HepG2 (cell line): ENCODE measurements around the gene KAT2A. TPM values are rescaled to one million over a fixed set of nuclear protein-coding genes. Genes with fewer than 3 reads are reported as not detected.

Source experiments
- ATAC-seq: fragments of 200-7000 bp; cut with Tn5 transposase; 3 replicates; pipeline ENCODE4 v1.9.1; 2020; ENCODE audit warnings: mild to moderate bottlenecking, moderate library complexity
- BruUV-seq: library from RNA; stranded (reverse); fragments of 400-500 nt; replicated peaks from 2 replicates; lab custom pipeline; 2021; lab: Mats Ljungman, UMichigan
- CTCF ChIA-PET: fragments of 300-600 bp; formaldehyde crosslinking; extraction: SDS; loops from one replicate; lab custom pipeline; 2021; ENCODE audit warnings: low total read pairs, inconsistent platforms, low intra/inter-chr PET ratio; lab: Yijun Ruan, JAX
- POLR2A ChIA-PET: fragments of 350-600 bp; sonication (Branson Sonifier 250); formaldehyde crosslinking; loops from one replicate; lab custom pipeline; 2020; ENCODE audit warnings: antibody characterized with exemption, inconsistent platforms; lab: Yijun Ruan, JAX
- DNase-seq: peaks from one replicate; pipeline ENCODE4 v3.0.0-alpha.2; 2015; ENCODE audit warnings: low spot score
- FAIRE-seq: peaks from 3 replicates; lab custom pipeline; 2011; peaks lifted over from hg19 to GRCh38; lab: Jason Lieb, UNC
- H2AFZ ChIP-seq: one replicate; pipeline ENCODE4 v1.6.1; 2011; ENCODE audit warnings: low read length, inconsistent platforms
- H3K27ac ChIP-seq: fragments of 300-600 bp; 3 replicates; pipeline ENCODE4 v1.8.0; 2011; ENCODE audit warnings: mixed run types, mild to moderate bottlenecking, mixed read lengths, low read length, inconsistent platforms; ENCODE audit not compliant: insufficient read depth; ENCODE audit errors: extremely low read length
- H3K27me3 ChIP-seq, 2 experiments: fragments of 200-600 bp in 1 of 2; 2 replicates in 1 of 2; 3 replicates in 1 of 2; pipeline versions ENCODE4 v1.6.0 to v1.8.0; 2011; ENCODE audit warnings: low read length in 2 of 2, mild to moderate bottlenecking in 2 of 2, moderate library complexity in 2 of 2, inconsistent platforms in 1 of 2; ENCODE audit not compliant: insufficient read depth in 2 of 2, control insufficient read depth in 1 of 2
- H3K36me3 ChIP-seq, 2 experiments: fragments of 200-600 bp in 1 of 2; replicated peaks in 1 of 2; 2 replicates in 1 of 2; 3 replicates in 1 of 2; pipeline versions ENCODE4 v1.5.1 to v1.8.0; 2011; ENCODE audit warnings: low read length in 2 of 2, inconsistent platforms in 1 of 2; ENCODE audit not compliant: insufficient read depth in 2 of 2, control insufficient read depth in 1 of 2
- H3K4me1 ChIP-seq: 2 replicates; pipeline ENCODE4 v1.5.1; 2012; ENCODE audit warnings: low read length, inconsistent platforms; ENCODE audit not compliant: insufficient read depth
- H3K4me2 ChIP-seq: 2 replicates; pipeline ENCODE4 v1.6.0; 2011; ENCODE audit warnings: low read depth, low read length, inconsistent platforms
- H3K4me3 ChIP-seq, 3 experiments: fragments of 200-600 bp in 1 of 3; sonication (generic), shearing (Covaris generic) in 1 of 3; replicated peaks in 1 of 3; 2 replicates each; pipeline ENCODE4 v1.5.1; 2011 to 2016; ENCODE audit warnings: low read length in 3 of 3, inconsistent platforms in 2 of 3, low read depth in 2 of 3, mild to moderate bottlenecking in 2 of 3, control low read depth in 1 of 3, mixed read lengths in 1 of 3; ENCODE audit not compliant: insufficient read depth in 1 of 3
- H3K79me2 ChIP-seq: one replicate; pipeline ENCODE4 v1.6.1; 2011; ENCODE audit warnings: low read length, inconsistent platforms; ENCODE audit not compliant: insufficient read depth
- H3K9ac ChIP-seq: 2 replicates; pipeline ENCODE4 v1.6.0; 2011; ENCODE audit warnings: mild to moderate bottlenecking, low read depth, low read length, inconsistent platforms; ENCODE audit not compliant: insufficient read depth
- H3K9me3 ChIP-seq: 2 replicates; pipeline ENCODE4 v1.5.1; 2012; ENCODE audit warnings: mild to moderate bottlenecking, low read length
- H4K20me1 ChIP-seq: 2 replicates; pipeline ENCODE4 v1.6.0; 2011; ENCODE audit warnings: inconsistent platforms, mild to moderate bottlenecking, low read length, moderate library complexity; ENCODE audit not compliant: insufficient read depth
- ATF2 ChIP-seq: sonication (generic); formaldehyde crosslinking; IDR thresholded peaks from 2 replicates; pipeline ENCODE4 v1.4.0; 2020; ENCODE audit warnings: missing genetic modification reagents
- BRD4 ChIP-seq: sonication (generic); formaldehyde crosslinking; IDR thresholded peaks from 2 replicates; pipeline ENCODE4 v1.4.0; 2020; ENCODE audit warnings: missing genetic modification reagents
- HHEX ChIP-seq: IDR thresholded peaks from 2 replicates; pipeline ENCODE4 v1.6.1; 2016; ENCODE audit warnings: control low read depth
- NR0B2 ChIP-seq: sonication (generic); formaldehyde crosslinking; IDR thresholded peaks from 2 replicates; pipeline ENCODE4 v1.4.0; 2020; ENCODE audit warnings: mild to moderate bottlenecking, missing genetic modification reagents
- NR2C2 ChIP-seq: sonication (generic); formaldehyde crosslinking; IDR thresholded peaks from 2 replicates; pipeline ENCODE4 v1.4.0; 2020; ENCODE audit warnings: missing genetic modification reagents, mild to moderate bottlenecking, moderate library complexity, borderline replicate concordance
- PHF20 ChIP-seq: sonication (generic); formaldehyde crosslinking; IDR thresholded peaks from 2 replicates; pipeline ENCODE4 v1.5.0; 2020; ENCODE audit warnings: mild to moderate bottlenecking, missing genetic modification reagents
- PHF21A ChIP-seq: sonication (generic); formaldehyde crosslinking; IDR thresholded peaks from 2 replicates; pipeline ENCODE4 v1.5.0; 2020; ENCODE audit warnings: mild to moderate bottlenecking, missing genetic modification reagents
- SRSF4 ChIP-seq: fragments of 200-400 bp; formaldehyde crosslinking; IDR thresholded peaks from one replicate; pipeline ENCODE4 v1.6.1; 2018; ENCODE audit warnings: mild to moderate bottlenecking, low read depth, low read length, moderate library complexity; ENCODE audit not compliant: poor library complexity, severe bottlenecking
- TGIF2 ChIP-seq: IDR thresholded peaks from 2 replicates; pipeline ENCODE4 v1.6.1; 2016; ENCODE audit warnings: control low read depth, missing compliant biosample characterization
- TOPORS ChIP-seq: sonication (generic); formaldehyde crosslinking; IDR thresholded peaks from 2 replicates; pipeline ENCODE4 v1.8.0; 2023; ENCODE audit warnings: mild to moderate bottlenecking, missing genetic modification reagents
- ZFAT ChIP-seq: sonication (generic); formaldehyde crosslinking; conservative IDR thresholded peaks from 2 replicates; pipeline ENCODE4 v1.8.1; 2023; ENCODE audit warnings: missing genetic modification reagents, inconsistent platforms
- ZMAT3 ChIP-seq: sonication (generic); formaldehyde crosslinking; conservative IDR thresholded peaks from 2 replicates; pipeline ENCODE4 v1.7.0; 2021; ENCODE audit warnings: missing genetic modification reagents
- ZNF382 ChIP-seq: sonication (generic); formaldehyde crosslinking; IDR thresholded peaks from 2 replicates; pipeline ENCODE4 v1.5.0; 2020; ENCODE audit warnings: missing genetic modification reagents, mild to moderate bottlenecking, borderline replicate concordance
- ZNF572 ChIP-seq: sonication (generic); formaldehyde crosslinking; IDR thresholded peaks from 2 replicates; pipeline ENCODE4 v1.5.1; 2020; ENCODE audit warnings: mild to moderate bottlenecking, missing genetic modification reagents
- ZNF720 ChIP-seq: sonication (generic); formaldehyde crosslinking; IDR thresholded peaks from 2 replicates; pipeline ENCODE4 v1.4.0; 2020; ENCODE audit warnings: missing genetic modification reagents
- WGBS: methylation state at CpG from one replicate; pipeline ENCODE4 v1.1.6; 2017; ENCODE audit warnings: low lambda C conversion rate; 5-methylcytosine and 5-hydroxymethylcytosine counted together
- in situ Hi-C: cut with HindIII; loops from 2 replicates; pipeline ENCODE4 v1.10.0; 2017; ENCODE audit warnings: low pct_unique_long_range_greater_than_20kb; ENCODE audit not compliant: extremely low pct_ligation_motif_present
- intact Hi-C: fragments of 100-400 bp; cut with micrococcal nuclease; formaldehyde crosslinking; loops from one replicate; pipeline ENCODE4 v1.10.0; 2022; ENCODE audit not compliant: unreplicated experiment
- polyA plus RNA-seq, 8 experiments: library from polyadenylated mRNA; depleted of rRNA in 3 of 8; stranded (reverse) in 7 of 8; unstranded in 1 of 8; fragments of >200 nt; fragmentation: Illumina TruSeq in 4 of 8; extraction: Trizol in 4 of 8; gene quantifications; 2 replicates each; pipeline versions ENCODE4 v1.2.1 to v1.2.3, GENCODE V29; 2011 to 2016; ENCODE audit warnings: low read depth in 4 of 8, missing spikeins in 1 of 8, mixed read lengths in 1 of 8; ENCODE audit not compliant: insufficient read depth in 1 of 8
- total RNA-seq, 5 experiments: library from RNA; depleted of rRNA; stranded (reverse); fragments of >200 nt; fragmentation: Illumina TruSeq; extraction: Trizol; gene quantifications; 2 replicates each; pipeline ENCODE4 v1.2.3, GENCODE V29; 2016; ENCODE audit warnings: low read depth in 1 of 5
- TF ChIP-seq, protein P1 (sequence below): sonication (generic); formaldehyde crosslinking; IDR thresholded peaks from 2 replicates; pipeline ENCODE4 v1.4.0; 2020; ENCODE audit warnings: missing genetic modification reagents, borderline replicate concordance
- TF ChIP-seq, protein P2 (sequence below): sonication (generic); formaldehyde crosslinking; IDR thresholded peaks from 2 replicates; pipeline ENCODE4 v1.5.0; 2020; ENCODE audit warnings: mild to moderate bottlenecking, missing genetic modification reagents

KAT2A gene
- total and polyA plus RNA-seq, 2 of the 13 experiments (the other 11 are each of a cell fraction or from before 2014, with no cell fraction given): 29.1 to 90.4 TPM

GRCh38 chr17:42111871-42112551 is 9.2 kb downstream of the KAT2A start:
- Histone ChIP-seq H3K4me1 (peaks cover 40% of the 10 kb centered on the region), H3K79me2 (no peaks in the 10 kb centered on the region), H3K4me3 (peak overlapping the region; percentile 43 to 73 (median 55); a peak in 5 of 6 replicates), H3K4me2 (peak overlapping the region; percentile 78), H3K9ac (peak overlapping the region; percentile 71), H2AFZ (no peak overlapping the region), H3K9me3 (no peaks in the 10 kb centered on the region), H3K27me3 (no peaks in the 10 kb centered on the region), H3K27ac (peak overlapping the region; percentile 51), H3K36me3 (peaks cover 4 to 15% of the 10 kb centered on the region in 2 experiments; a peak in 4 of 5 replicates), H4K20me1 (no peaks in the 10 kb centered on the region)
- DNase-seq: no peak
- in situ Hi-C loops: loop anchor here (5.0 kb wide), 2 partner anchors 85 to 150 kb away; no protein-coding TSS in a partner anchor
- ChIA-PET CTCF (interaction anchor here (1.3 kb wide), 1 partner anchor 45 kb away, joined by 3 read pairs; no protein-coding TSS in a partner anchor), POLR2A (interaction anchor here (0.6 to 2.4 kb wide), 20 partner anchors 9 to 181 kb away, joined by 3 to 34 read pairs (median 4); partner anchors contain the start of genes CNP, DNAJC7, KAT2A and ODAD4)
- ATAC-seq: peak; percentile 38
- intact Hi-C loops: no loop called here
- FAIRE-seq: no peak
- 29% methylated on average over 10 of the region's 12 CpGs for WGBS
- no TSS peak for BruUV-seq
- 0 out of 2 replicates have a peak, but pooled peaks have one; percentile 11 for TF ChIP-seq ZNF572 (CRISPR knock-in tag)
- no peak for TF ChIP-seq PHF21A (CRISPR knock-in tag)
- TF ChIP-seq, protein P1, sequence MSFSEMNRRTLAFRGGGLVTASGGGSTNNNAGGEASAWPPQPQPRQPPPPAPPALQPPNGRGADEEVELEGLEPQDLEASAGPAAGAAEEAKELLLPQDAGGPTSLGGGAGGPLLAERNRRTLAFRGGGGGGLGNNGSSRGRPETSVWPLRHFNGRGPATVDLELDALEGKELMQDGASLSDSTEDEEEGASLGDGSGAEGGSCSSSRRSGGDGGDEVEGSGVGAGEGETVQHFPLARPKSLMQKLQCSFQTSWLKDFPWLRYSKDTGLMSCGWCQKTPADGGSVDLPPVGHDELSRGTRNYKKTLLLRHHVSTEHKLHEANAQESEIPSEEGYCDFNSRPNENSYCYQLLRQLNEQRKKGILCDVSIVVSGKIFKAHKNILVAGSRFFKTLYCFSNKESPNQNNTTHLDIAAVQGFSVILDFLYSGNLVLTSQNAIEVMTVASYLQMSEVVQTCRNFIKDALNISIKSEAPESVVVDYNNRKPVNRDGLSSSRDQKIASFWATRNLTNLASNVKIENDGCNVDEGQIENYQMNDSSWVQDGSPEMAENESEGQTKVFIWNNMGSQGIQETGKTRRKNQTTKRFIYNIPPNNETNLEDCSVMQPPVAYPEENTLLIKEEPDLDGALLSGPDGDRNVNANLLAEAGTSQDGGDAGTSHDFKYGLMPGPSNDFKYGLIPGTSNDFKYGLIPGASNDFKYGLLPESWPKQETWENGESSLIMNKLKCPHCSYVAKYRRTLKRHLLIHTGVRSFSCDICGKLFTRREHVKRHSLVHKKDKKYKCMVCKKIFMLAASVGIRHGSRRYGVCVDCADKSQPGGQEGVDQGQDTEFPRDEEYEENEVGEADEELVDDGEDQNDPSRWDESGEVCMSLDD (CRISPR knock-in tag): no peak
- no peak for TF ChIP-seq ZNF720 (CRISPR knock-in tag)
- no peak for TF ChIP-seq NR2C2
- TF ChIP-seq SRSF4: no peak
- TF ChIP-seq, protein P2, sequence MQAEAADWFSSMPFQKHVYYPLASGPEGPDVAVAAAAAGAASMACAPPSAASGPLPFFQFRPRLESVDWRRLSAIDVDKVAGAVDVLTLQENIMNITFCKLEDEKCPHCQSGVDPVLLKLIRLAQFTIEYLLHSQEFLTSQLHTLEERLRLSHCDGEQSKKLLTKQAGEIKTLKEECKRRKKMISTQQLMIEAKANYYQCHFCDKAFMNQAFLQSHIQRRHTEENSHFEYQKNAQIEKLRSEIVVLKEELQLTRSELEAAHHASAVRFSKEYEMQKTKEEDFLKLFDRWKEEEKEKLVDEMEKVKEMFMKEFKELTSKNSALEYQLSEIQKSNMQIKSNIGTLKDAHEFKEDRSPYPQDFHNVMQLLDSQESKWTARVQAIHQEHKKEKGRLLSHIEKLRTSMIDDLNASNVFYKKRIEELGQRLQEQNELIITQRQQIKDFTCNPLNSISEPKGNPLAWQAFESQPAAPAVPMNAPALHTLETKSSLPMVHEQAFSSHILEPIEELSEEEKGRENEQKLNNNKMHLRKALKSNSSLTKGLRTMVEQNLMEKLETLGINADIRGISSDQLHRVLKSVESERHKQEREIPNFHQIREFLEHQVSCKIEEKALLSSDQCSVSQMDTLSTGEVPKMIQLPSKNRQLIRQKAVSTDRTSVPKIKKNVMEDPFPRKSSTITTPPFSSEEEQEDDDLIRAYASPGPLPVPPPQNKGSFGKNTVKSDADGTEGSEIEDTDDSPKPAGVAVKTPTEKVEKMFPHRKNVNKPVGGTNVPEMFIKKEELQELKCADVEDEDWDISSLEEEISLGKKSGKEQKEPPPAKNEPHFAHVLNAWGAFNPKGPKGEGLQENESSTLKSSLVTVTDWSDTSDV (CRISPR knock-in tag): no peak
- TF ChIP-seq ZMAT3 (CRISPR knock-in tag): no peak
- TF ChIP-seq TOPORS (CRISPR knock-in tag): 0 out of 2 replicates have a peak, but pooled peaks have one; percentile 18
- 0 out of 2 replicates have a peak, but pooled peaks have one; percentile 27 for TF ChIP-seq BRD4 (CRISPR knock-in tag)
- no peak for TF ChIP-seq PHF20 (CRISPR knock-in tag)
- TF ChIP-seq ZFAT: no peak
- TF ChIP-seq HHEX (CRISPR knock-in tag): no peak
- TF ChIP-seq ZNF382: no peak
- no peak for TF ChIP-seq TGIF2
- no peak for TF ChIP-seq NR0B2 (CRISPR knock-in tag)
- no peak for TF ChIP-seq ATF2
